HG03066 (cell line): ENCODE data around the gene ASGR1.
"Not testable (repeated sequence)": the region's sequence is repeated elsewhere in the genome, so short reads cannot be mapped to it uniquely, and the experiment has no call there.

Experiments
- ATAC-seq: cut with Tn5 transposase; IDR thresholded peaks from one replicate; pipeline ENCODE4 v1.9.1; 2021; ENCODE audit warnings: low read depth; ENCODE audit not compliant: unreplicated experiment

The ASGR1 gene

GRCh38 chr17:7192271-7192937, 13.2 kb upstream of the ASGR1 start:
- no peak for ATAC-seq

GRCh38 chr17:7191571-7192270, 12.6 kb upstream of the ASGR1 start:
- ATAC-seq = no peak

DNA sequence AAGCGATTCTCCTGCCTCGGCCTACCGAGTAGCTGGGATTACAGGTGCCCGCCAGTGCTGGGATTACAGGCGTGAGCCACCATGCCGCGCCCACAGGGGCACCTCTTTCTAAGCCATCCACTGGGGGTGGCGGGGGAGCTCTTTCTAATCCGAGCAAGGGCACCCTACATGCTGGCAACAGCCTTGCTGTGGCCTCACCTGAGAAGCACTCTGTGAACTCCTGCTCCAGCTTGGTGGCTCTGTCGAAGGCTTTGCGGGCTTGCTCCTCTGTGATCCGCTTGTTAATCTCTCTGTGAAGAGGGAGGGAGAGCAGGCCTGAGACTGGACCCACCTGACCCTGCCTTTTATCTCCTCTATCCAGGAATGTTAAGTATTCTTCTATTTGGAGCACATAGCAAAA, 11.9 kb upstream of the ASGR1 start:
- ATAC-seq = no peak

DNA sequence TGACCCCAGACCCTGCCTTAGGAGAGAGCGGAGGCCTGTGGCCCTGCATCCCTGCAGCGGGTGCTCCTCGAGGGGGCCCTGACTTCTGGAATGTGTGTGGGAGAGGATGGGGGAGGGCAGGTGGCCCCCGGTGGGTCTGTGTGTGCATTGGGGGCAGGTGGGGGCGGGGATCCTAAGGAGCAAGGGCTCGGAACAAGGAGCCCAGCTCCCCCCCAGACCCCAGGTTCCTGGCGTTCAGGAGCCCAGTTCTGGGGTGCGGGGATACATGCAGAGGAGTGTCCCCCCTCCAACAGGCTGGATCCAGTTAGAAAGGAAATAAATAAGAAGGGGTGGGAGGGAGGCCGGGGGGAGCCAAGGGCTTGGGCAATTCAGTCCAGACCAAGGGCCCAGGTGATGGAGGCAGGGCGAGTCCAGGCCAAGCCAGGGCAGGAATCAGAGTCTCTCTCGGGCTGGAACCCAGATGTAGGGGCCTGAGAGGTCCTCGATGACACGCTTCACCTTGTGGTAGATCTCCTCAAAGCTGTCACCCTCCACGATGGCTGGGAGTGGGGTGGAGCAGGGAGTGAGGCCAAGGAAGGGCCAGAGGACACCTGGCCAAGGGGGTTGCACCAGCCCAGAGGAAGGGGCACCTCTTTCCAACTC, 11.2 kb upstream of the ASGR1 start:
- no peak for ATAC-seq

GRCh38 chr17:7186241-7186640, 7.1 kb upstream of the ASGR1 start:
- ATAC-seq = no peak

GRCh38 chr17:7184647-7185046, 5.5 kb upstream of the ASGR1 start:
- ATAC-seq = no peak

DNA sequence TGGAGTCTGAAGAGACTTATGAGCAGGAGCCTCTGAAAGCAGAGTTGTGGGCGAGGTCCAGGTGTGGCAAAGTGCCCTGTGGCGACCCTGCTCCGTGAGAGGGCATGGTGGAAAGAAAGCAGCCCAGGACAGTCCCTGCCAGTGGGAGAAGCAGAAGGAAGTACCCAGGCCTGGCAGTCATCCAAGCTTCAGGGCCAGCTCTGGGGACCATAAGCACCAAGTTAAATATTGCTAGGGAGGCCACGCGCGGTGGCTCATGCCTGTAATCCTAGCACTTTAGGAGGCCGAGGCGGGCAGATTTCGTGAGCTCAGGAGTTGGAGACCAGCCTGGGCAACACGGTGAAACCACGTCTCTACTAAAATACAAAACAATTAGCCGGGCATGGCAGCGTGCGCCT, 4.9 kb upstream of the ASGR1 start:
- no peak for ATAC-seq

GRCh38 chr17:7183433-7184090, 4.4 kb upstream of the ASGR1 start:
- ATAC-seq = no peak

- ATAC-seq = not testable (repeated sequence)
Measured at GRCh38 chr17:7182101-7182500, 2.9 kb upstream of the ASGR1 start.

DNA sequence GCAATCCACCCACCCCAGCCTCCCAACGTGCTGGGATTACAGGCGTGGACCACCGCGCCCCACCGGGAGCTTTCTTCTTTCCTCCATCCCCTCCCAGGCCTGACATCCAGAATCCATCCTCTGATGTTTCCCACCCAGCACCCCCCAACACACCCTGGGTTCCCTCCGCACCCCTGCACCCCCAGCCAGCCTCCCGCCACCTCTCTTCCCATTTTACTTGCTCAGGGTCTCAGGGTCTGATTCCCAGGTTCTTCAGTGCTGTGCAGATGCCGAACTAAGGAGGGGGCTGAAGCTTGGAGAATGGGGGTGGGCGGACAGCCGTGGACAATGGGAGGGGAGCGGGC, 225 bp downstream of the ASGR1 start:
- ATAC-seq = no peak

- ATAC-seq = no peak
Measured at GRCh38 chr17:7177954-7178477, 1.2 kb downstream of the ASGR1 start.

GRCh38 chr17:7177191-7177953, 1.8 kb downstream of the ASGR1 start:
- no peak for ATAC-seq

DNA sequence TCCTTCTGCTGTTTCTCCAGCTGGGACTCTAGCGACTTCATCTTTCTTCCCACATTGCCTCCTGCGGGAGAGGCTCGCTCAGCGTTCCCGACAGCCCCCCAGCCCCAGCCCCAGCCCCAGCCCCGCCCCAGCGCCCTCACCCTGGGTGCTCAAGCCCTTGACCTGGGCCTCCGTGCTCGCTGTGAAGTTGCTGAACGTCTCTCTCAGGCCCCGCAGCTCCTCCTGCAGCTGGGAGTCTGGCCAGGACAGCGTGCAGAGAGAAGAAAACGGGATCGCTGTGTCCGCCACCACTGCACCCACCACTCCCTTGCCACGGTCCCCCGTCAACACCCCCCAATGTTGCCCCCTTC, 2.4 kb downstream of the ASGR1 start:
- no peak for ATAC-seq

DNA sequence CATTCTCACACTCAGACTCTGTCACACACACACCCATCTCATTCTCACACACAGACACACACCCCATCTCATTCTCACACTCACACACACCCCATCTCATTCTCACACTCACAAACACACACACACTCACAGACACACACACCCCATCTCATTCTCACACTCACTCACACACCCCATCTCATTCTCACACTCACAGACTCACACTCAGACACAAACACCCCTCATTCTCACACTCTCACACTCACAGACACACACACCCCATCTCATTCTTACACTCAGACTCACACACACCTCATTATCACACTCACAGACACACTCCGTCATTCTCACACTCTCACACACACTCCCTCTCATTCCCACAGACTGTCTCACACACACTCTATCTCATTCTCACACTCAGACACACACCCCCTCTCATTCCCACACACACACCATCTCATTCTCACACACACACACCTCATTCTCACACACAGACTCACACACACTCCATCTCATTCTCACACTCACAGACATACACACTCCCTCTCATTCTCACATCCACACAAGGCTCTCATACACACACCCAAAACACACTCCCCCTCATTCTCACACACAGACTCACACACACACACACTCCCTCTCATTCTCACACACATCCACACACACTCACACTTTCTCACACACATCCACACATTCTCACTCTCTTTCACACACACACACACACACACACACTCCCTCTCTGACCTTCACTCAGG, 2.9 kb downstream of the ASGR1 start:
- ATAC-seq = no peak

- ATAC-seq = no peak
Measured at GRCh38 chr17:7175330-7175733, 3.8 kb downstream of the ASGR1 start.

DNA sequence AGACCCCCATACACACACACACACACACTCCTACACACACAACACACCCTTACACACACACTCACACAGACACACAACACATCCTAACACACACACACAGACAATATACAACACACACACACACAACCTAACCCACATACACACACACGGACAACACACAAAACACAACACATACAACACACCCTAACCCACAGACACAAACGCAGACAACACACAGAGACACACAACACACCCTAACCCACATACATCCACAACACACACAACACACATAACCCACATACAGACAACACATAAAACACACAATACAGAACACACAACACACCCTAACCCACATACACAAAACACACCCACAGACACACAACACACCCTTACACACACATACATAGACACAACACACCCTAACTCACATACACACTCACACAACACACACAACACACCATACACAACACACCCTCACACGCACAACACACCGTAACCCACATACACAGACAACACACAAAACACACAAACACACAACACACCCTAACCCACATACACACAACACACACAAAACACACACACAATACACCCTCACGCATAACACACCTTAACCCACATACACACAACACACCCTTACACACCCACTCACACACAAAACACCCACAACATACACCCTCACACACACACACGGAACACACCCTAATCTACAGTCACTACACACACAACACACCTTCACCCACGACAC, 4.4 kb downstream of the ASGR1 start:
- no peak for ATAC-seq

- ATAC-seq = no peak
Measured at GRCh38 chr17:7173687-7174602, 5.2 kb downstream of the ASGR1 start.

DNA sequence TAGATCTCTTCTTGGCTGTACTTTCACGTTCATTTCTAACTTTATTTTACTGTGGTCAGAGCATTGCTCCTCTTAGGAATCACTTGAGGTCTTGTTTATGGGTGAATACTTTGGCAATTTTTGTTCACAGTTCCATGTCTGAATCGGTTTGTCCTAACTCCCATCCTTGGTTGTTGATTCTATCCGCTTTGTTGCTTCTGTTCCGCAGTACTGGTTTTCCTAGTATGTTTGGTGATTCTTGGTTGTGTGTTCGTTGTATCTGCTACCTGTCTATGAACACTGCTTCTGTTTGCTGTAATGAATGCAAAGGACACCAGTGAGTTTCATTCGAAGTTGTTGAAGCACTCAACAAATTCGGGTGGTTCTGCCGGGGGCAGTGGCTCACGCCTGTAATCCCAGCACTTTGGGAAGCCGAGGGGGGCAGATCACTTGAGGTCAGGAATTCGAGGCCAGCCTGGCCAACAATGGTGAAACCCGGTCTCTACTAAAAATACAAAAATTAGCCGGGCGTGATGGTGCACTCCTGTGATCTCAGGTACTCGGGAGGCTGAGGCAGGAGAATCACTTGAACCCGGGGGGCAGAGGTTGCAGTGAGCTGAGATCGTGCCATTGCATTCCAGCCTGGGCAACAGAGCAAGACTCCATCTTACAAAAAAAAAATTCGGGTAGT, 6.5 kb downstream of the ASGR1 start:
- ATAC-seq = not testable (repeated sequence)
